ENCODE results near the gene IFI27L2.

Gene IFI27L2

DNA sequence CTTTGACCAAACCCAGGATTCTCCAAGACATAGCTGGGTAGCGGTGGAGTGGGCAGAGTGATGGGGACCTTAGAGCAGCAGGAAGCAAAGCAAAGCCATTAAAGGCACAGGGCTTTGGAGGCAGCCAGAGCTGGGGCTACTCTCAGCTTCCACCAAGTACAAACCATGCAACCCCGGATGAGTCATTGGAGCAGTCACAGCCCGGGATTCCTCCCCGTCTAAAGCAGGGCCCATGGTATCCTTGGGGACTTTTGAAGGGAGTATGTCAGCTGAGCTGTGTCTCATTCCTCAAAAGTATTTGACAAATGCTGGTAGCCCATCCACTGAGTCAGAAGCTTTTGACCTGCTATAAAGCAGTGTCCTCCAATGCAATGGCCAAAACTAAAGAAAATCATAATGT is 28.6 kb downstream of the IFI27L2 start:
- H3K4me1 Mint-ChIP-seq (ENCODE audit: low read depth in 2 of 2): no peaks in the 10 kb centered on the region
- DNase-seq: no peak
- no peak for ATAC-seq (replicated peaks)

DNA sequence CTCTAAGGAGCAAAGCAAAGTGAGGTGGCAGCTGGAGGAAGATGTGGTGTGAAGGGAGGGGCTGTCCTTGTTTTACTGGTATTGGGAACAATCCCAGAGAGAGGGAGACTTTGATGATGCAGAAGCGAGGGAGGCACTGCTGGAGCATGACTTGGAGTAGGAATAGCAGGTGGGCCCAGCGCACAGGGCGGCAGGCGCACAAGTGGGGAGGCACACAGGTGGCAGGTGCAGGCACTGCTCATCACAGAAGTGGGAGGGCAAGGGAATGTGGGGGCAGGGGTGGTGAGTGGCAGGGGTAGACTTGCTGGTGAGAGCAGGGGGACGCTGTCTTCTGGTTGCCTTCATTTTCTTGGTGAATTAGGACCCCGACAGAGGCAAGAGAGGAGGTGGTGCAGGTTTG is 30.4 kb downstream of the IFI27L2 start:
- Mint-ChIP-seq H3K27ac (no peak overlapping the region), H3K4me1 (ENCODE audit: low read depth in 2 of 2) (no peaks in the 10 kb centered on the region), H3K4me3 (no peak overlapping the region), H3K27me3 (no peaks in the 10 kb centered on the region), H3K9me3 (no peaks in the 10 kb centered on the region), H3K36me3 (ENCODE audit: insufficient read depth) (peaks cover 4% of the 10 kb centered on the region)
- no peak for ATAC-seq (replicated peaks)
- DNase-seq: no peak

More for the DNA sequence above, 28.6 kb downstream of the IFI27L2 start:
- no peaks in the 10 kb centered on the region for H3K9me3 Mint-ChIP-seq
- peaks cover 4% of the 10 kb centered on the region for H3K36me3 Mint-ChIP-seq (ENCODE audit: insufficient read depth)
- no peaks in the 10 kb centered on the region for H3K27me3 Mint-ChIP-seq
- no peak overlapping the region for H3K27ac Mint-ChIP-seq
- H3K4me3 Mint-ChIP-seq: no peak overlapping the region

DNA sequence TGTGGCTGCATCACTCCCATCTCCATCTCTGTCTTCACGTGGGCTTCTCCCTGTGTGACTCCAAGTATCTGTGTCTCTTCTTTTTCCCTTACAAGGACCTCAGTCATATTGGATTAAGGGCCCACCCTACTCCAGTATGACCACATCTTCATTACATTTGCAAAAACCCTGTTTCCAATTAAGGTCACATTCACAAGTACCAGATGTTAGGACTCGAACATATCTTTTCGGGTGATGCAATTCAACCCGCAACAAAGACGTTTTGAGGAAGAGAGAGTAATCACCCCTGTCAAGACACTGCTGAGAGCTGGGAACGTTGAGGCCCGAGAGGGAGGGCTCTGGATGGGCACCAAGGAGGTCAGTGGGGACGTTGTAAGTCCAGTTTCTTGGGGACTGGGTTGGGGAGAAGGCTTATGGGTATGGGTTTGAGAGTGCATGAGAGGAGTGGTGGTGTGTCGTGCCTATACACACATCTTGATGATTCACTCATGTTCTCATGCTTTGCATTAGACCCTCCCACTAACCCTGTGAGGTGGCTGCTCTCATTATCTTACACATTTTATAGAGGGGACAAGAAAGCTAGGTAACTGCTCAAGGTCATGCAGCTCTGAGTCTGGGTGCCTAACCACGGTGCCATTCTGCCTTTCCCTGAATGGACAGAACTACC is 30.9 kb downstream of the IFI27L2 start:
- H3K27ac Mint-ChIP-seq: no peak overlapping the region
- peaks cover 4% of the 10 kb centered on the region for H3K36me3 Mint-ChIP-seq (ENCODE audit: insufficient read depth)
- H3K4me3 Mint-ChIP-seq: no peak overlapping the region
- DNase-seq (no peak), ATAC-seq (replicated peaks) (no peak)
- H3K27me3 Mint-ChIP-seq: no peaks in the 10 kb centered on the region
- H3K9me3 Mint-ChIP-seq: no peaks in the 10 kb centered on the region
- no peaks in the 10 kb centered on the region for H3K4me1 Mint-ChIP-seq (ENCODE audit: low read depth in 2 of 2)

DNA sequence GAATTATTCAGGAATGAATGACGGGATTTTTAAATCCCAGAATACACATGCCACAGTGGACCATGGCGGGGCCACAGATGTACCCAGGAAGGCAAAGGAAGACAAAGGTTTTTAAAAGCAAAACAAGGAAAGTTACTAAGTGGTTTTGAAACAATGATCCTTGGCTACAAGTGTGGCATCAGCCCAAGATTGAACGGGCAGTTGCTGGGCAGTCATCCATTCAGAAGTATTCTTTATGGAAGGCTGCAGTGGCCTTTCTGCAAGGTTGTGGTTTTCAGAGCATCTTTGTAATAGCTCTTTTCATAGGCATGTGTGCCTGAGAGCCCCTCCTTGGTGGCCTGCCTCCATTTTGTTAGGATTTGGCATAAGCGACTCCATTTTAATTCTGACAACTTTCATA is 32.3 kb downstream of the IFI27L2 start:
- no peaks in the 10 kb centered on the region for H3K4me1 Mint-ChIP-seq (ENCODE audit: low read depth in 2 of 2)
- H3K36me3 Mint-ChIP-seq (ENCODE audit: insufficient read depth): peaks cover 4% of the 10 kb centered on the region
- no peak overlapping the region for H3K27ac Mint-ChIP-seq
- no peak for DNase-seq
- no peaks in the 10 kb centered on the region for H3K27me3 Mint-ChIP-seq
- ATAC-seq (replicated peaks): no peak
- H3K4me3 Mint-ChIP-seq: no peak overlapping the region
- no peaks in the 10 kb centered on the region for H3K9me3 Mint-ChIP-seq

DNA sequence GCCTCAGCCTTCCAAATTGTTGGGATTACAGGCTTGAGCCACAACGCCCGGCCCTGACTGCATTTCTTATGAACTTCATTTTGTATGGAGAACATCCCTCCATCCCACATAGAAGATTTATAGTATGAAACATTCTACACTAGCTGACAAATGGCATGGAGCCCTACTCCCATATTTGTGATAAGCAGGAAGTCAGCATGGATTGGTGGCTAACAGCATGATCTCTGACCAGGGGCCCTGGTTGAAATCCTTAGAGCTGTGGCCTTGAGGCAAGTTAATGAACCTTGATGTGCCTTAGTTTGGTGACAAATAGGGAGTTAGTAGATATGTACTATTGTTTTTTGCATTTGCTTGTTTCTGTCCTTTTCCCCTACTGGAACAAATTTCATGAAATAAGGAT is 36.0 kb downstream of the IFI27L2 start:
- Mint-ChIP-seq H3K27ac (no peak overlapping the region), H3K9me3 (no peaks in the 10 kb centered on the region), H3K36me3 (ENCODE audit: insufficient read depth) (peaks cover under 1% of the 10 kb centered on the region), H3K27me3 (no peaks in the 10 kb centered on the region), H3K4me1 (ENCODE audit: low read depth in 2 of 2) (no peaks in the 10 kb centered on the region), H3K4me3 (no peak overlapping the region)
- ATAC-seq (replicated peaks) (no peak), DNase-seq (no peak)

DNA sequence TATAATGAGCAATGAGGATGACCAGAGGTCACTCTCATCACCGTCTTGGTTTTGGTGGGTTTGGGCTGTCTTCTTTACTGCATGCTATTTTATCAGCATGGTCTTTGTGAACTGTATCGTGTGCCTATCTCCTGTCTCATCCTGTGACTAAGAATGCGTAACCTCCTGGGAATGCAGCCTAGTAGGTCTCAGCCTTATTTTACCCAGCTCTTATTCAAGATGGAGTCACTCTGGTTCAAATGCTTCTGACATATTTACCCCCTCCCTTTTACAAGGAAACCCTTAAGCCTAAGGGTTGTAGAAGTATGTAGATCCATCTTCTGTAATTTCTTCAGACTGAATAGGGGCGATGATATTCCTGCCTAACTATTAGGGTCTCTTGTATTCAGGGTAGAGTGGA is 39.9 kb downstream of the IFI27L2 start:
- H3K9me3 Mint-ChIP-seq: no peaks in the 10 kb centered on the region
- H3K27ac Mint-ChIP-seq: no peak overlapping the region
- H3K4me3 Mint-ChIP-seq: no peak overlapping the region
- H3K27me3 Mint-ChIP-seq: no peaks in the 10 kb centered on the region
- DNase-seq: no peak
- H3K4me1 Mint-ChIP-seq (ENCODE audit: low read depth in 2 of 2): no peaks in the 10 kb centered on the region
- ATAC-seq (replicated peaks): no peak
- H3K36me3 Mint-ChIP-seq (ENCODE audit: insufficient read depth): no peaks in the 10 kb centered on the region

DNA sequence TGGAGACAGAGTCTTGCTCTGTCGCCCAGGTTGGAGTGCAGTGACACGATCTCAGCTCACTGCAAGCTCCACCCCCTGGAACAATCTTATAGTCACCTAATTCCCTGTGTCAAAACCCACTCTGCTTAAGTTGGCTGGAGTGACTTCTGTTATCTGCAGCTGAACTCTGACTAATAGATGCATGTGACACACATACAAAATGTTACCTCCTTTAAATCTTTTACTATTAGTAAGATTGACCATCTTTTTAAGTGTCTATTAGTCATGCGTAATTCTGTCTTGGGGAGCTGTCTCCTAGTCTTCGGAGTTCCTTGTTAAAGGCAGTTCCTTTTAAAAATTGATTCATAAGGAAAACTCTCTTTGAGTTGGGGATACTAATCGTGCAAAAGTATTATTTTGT is 40.9 kb downstream of the IFI27L2 start:
- DNase-seq (no peak), ATAC-seq (replicated peaks) (no peak)
- H3K27ac Mint-ChIP-seq: no peak overlapping the region
- no peaks in the 10 kb centered on the region for H3K36me3 Mint-ChIP-seq (ENCODE audit: insufficient read depth)
- no peaks in the 10 kb centered on the region for H3K4me1 Mint-ChIP-seq (ENCODE audit: low read depth in 2 of 2)
- no peak overlapping the region for H3K4me3 Mint-ChIP-seq
- H3K9me3 Mint-ChIP-seq: no peaks in the 10 kb centered on the region
- no peaks in the 10 kb centered on the region for H3K27me3 Mint-ChIP-seq

DNA sequence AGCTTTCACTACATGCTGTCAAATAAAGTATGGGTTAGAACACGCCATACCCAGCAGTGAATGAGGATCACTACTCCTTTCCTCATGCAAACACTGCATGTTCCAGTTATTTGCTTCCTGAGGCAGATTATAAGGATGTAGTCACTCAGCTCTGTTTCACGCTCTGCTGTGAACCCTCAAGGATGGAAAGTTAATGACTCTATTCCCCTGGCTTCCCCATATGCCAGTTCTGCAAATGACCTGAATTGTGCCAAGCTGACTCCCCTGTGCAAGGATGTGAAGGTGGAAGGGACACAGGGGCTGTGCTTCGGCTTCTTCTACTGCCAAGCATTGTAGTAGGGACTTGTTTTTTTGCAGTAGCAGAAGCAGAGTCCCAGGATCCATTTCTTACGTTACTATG is 41.5 kb downstream of the IFI27L2 start:
- DNase-seq (no peak), ATAC-seq (replicated peaks) (no peak)
- Mint-ChIP-seq H3K4me1 (ENCODE audit: low read depth in 2 of 2) (peaks cover 0 to 1% of the 10 kb centered on the region in 2 donors), H3K36me3 (ENCODE audit: insufficient read depth) (no peaks in the 10 kb centered on the region), H3K27me3 (no peaks in the 10 kb centered on the region), H3K9me3 (no peaks in the 10 kb centered on the region), H3K4me3 (no peak overlapping the region), H3K27ac (no peak overlapping the region)

DNA sequence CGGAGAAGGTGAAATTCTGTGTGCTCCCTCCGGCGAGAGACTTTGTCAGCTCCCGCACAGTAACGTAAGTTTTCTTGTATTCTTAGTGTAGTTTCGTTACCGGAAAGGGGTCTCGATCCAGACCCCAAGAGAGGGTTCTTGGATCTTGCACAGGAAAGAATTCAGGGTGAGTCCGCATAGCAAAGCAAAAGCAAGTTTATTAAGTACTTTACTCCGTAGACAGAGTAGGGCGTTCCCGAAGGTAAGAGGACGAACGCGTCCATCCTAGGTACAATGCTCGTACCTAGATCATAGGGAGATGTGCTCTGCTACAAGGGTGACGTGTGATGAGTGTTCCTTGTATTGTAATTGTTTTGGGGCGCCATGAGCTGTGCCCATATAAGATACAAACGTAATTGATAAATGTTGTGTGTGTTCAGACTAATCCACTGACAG is 48.0 kb downstream of the IFI27L2 start:
- Mint-ChIP-seq H3K4me3 (peak overlapping the region; percentile 99), H3K27ac (peak overlapping the region; percentile 99 to 100), H3K4me1 (ENCODE audit: low read depth in 2 of 2) (peaks cover 33 to 43% of the 10 kb centered on the region in 2 donors), H3K36me3 (ENCODE audit: insufficient read depth) (peaks cover 38% of the 10 kb centered on the region), H3K9me3 (no peaks in the 10 kb centered on the region), H3K27me3 (no peaks in the 10 kb centered on the region)
- peak; percentile 10 for ATAC-seq (replicated peaks)
- DNase-seq: peak in 1 of 3 experiments; percentile 1

DNA sequence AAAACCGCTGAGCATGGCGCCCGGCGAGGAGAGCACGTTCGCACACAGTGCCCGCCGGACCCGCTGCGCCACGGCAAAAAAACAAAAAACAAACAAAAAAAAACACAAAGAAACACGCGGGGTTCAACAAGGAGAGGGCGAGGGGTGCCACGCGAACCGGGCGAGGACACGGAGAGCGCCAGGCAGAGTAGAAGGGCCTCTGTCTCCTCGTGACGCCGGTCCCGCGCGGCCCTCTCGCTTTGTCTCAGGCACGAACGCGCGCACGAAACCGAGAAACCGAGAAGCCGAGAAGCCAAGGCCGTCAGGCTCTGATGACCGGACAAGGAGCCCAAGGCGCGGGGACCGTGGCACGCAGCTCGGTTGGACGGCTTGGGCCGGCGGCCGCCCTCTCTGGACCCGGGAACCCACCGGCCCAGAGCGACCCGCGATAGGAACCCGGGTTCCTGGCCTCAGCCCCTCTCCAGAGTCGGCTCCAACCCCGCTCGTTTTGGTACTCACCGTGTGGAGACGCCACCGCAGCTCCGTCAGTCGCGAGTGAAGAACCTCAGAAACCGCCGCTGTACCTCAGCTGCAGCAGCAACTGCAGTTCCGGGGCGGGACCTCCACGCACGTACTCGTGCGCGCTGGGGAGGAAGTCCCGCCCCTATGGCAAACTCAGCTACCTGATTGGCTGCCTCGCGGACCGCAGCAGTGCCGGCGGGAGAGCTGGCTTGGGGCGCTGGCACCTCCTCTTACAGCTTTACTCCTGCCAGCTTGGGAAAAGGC is 48.6 kb downstream of the IFI27L2 start, which contains the start of the genes DDX24 and IFI27L1:
Gene DDX24 (minus strand): TSS at position 582 of the 765 bp plus-strand sequence. CDS start 1,460 bp downstream, outside the sequence.
Gene IFI27L1 (plus strand): TSS at position 690 of the 765 bp plus-strand sequence. CDS start 15,628 bp downstream, outside the sequence.
- Mint-ChIP-seq H3K27ac (peak within 1 kb of the TSS; percentile 99 to 100), H3K27me3 (no peaks in the 10 kb centered on the region), H3K36me3 (ENCODE audit: insufficient read depth) (peaks cover 43% of the 10 kb centered on the region), H3K9me3 (no peaks in the 10 kb centered on the region), H3K4me1 (ENCODE audit: low read depth in 2 of 2) (peaks cover 33 to 49% of the 10 kb centered on the region in 2 donors), H3K4me3 (peak within 1 kb of the TSS; percentile 99)
- peak; percentile 96 to 97 (median 97) for DNase-seq
- ATAC-seq (replicated peaks): peak; percentile 94

DNA sequence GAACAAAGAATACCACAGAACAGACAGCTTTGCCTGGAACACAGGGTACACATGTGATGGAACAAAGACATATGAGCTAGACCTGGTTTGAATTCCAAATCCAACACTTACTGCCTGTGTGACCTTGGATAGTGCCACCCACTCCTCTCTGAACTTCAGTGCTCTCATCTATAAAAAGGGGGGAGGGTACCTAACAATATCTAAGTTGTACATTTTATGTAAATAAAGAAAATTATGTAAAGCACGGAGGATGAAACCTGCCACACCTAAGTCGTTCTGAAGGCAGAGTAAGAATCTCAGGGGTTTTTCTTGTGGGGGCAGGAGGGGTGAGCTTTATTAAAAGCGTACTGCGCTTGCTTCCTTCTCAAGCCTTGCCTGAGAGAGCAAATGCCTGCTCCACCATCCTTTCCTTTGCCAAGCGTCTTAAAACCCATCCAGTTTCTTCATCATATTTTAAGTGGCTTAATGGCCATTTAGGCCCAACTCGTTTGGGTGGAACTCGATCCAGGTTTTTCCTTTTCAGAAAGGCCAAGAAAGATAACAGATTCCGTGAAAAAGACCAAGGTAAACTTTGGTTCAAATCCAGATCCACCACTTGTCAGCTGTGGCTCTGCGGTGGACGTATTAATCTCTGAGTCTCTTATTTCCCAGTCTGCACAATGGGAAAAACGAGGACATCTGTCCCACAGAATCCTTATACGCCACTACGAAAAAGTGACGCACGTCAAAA is 49.3 kb downstream of the IFI27L2 start:
- peaks cover 43% of the 10 kb centered on the region for H3K36me3 Mint-ChIP-seq (ENCODE audit: insufficient read depth)
- peak in 1 of 3 experiments; percentile 6 for DNase-seq
- peaks cover 37 to 56% of the 10 kb centered on the region in 2 donors for H3K4me1 Mint-ChIP-seq (ENCODE audit: low read depth in 2 of 2)

DNA sequence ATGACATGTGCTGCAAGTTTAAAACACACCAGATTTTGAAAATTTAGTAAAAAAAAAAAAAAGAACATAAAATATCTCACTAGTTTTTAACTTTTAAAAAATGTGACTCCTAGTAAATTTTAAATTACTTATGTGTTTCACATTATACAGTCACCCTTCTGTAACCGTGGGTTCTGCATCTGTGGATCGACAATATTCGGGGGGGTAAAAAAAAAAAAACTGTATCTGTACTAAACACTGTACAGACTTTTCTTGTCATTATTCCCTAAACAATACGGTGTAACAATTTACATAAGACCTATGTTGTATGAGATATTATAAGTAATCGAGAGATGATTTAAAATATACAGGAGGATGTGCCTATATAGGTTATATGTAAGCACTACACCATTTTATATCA is 51.6 kb downstream of the IFI27L2 start:
- Mint-ChIP-seq H3K27me3 (no peaks in the 10 kb centered on the region), H3K4me3 (peak overlapping the region; percentile 99), H3K9me3 (no peaks in the 10 kb centered on the region), H3K4me1 (ENCODE audit: low read depth in 2 of 2) (peaks cover 41 to 62% of the 10 kb centered on the region in 2 donors), H3K27ac (no peak overlapping the region), H3K36me3 (ENCODE audit: insufficient read depth) (peaks cover 58% of the 10 kb centered on the region)
- no peak for DNase-seq
- no peak for ATAC-seq (replicated peaks)

More for the DNA sequence above, 49.3 kb downstream of the IFI27L2 start:
- peak overlapping the region; percentile 99 for H3K4me3 Mint-ChIP-seq
- no peak for ATAC-seq (replicated peaks)
- no peaks in the 10 kb centered on the region for H3K27me3 Mint-ChIP-seq
- no peaks in the 10 kb centered on the region for H3K9me3 Mint-ChIP-seq
- H3K27ac Mint-ChIP-seq: peak overlapping the region; percentile 99 to 100

Measured in effector memory CD8-positive, alpha-beta T cell (primary cell).